Thoracic aorta (tissue), 2 donors: ENCODE data around the gene GPI. TPM values are rescaled to one million over a fixed set of nuclear protein-coding genes. Genes with fewer than 3 reads are reported as not detected.

Experiments
- ATAC-seq: fragments of 150-250 bp; one replicate; pipeline ENCODE4 v1.8.0; 2017; ENCODE audit warnings: low read depth; ENCODE audit not compliant: insufficient number of reproducible peaks, low FRiP score
- DNase-seq: peaks from one replicate; pipeline ENCODE4 v3.0.0-alpha.2; 2020; ENCODE audit warnings: low spot score
- H3K27ac ChIP-seq, 2 donors: fragments of 200-600 bp; sonication (generic); 1 replicate in 1 of 2; 2 replicates in 1 of 2; pipeline ENCODE4 v1.5.1; 2016; ENCODE audit warnings: mild to moderate bottlenecking in 2 of 2, moderate library complexity in 2 of 2
- H3K27me3 ChIP-seq: fragments of 200-600 bp; sonication (generic); replicated peaks from 2 replicates; pipeline ENCODE4 v1.6.0; 2016; ENCODE audit warnings: mild to moderate bottlenecking; ENCODE audit not compliant: insufficient read depth
- H3K36me3 ChIP-seq: fragments of 200-600 bp; sonication (generic); one replicate; pipeline ENCODE4 v1.5.1; 2016
- H3K4me1 ChIP-seq, 2 donors: fragments of 200-600 bp; sonication (generic); 1 replicate in 1 of 2; 2 replicates in 1 of 2; pipeline versions ENCODE4 v1.5.1 to v1.6.0; 2016; ENCODE audit warnings: low read depth in 2 of 2, mild to moderate bottlenecking in 1 of 2; ENCODE audit not compliant: control insufficient read depth in 1 of 2
- H3K4me3 ChIP-seq: fragments of 200-600 bp; sonication (generic); 2 replicates; pipeline ENCODE4 v1.5.1; 2016; ENCODE audit warnings: mild to moderate bottlenecking
- H3K9me3 ChIP-seq: fragments of 200-600 bp; sonication (generic); 2 replicates; pipeline ENCODE4 v1.5.1; 2016
- CTCF ChIP-seq: fragments of 200-600 bp; sonication (generic); IDR thresholded peaks from one replicate; pipeline ENCODE4 v1.5.1; 2019; ENCODE audit warnings: antibody characterized with exemption
- total RNA-seq, 2 donors: library from RNA; depleted of rRNA; stranded (reverse); fragments of >200 nt; gene quantifications; one replicate each; pipeline versions ENCODE4 v1.1.0 to v1.2.3, GENCODE V29; 2016

The GPI gene
- total RNA-seq, 2 donors from 2014 or later, result 112 to 207 TPM

DNA sequence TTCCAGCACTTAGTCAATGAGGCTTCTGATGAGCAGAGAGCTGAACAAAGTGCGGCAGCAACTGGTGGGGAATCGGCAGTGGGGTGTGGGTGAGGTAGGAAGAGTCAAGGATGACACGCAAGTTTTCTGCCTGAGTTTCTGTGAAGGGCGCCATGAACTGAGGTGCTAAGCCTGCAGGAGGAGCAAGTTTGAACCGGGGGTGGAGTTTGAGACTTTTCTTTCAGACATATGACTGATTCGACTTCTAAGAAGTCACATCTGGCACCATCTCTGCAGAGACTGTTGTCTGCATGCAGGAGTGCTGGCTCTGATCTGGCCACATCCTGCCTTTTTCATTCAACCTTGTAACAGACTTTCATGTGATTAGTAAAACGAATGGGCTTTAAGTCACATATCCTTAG, 14.8 kb upstream of the GPI start:
- Histone ChIP-seq H3K36me3 (peaks cover 52% of the 10 kb centered on the region), H3K27me3 (no peaks in the 10 kb centered on the region), H3K9me3 (no peaks in the 10 kb centered on the region), H3K27ac (no peak overlapping the region), H3K4me3 (no peak overlapping the region), H3K4me1 (no peaks in the 10 kb centered on the region)
- no peak for DNase-seq
- TF ChIP-seq CTCF, result no peak
- no peak for ATAC-seq

- ATAC-seq (no peak), DNase-seq (no peak)
- H3K9me3 ChIP-seq, result no peaks in the 10 kb centered on the region
- no peaks in the 10 kb centered on the region for H3K27me3 ChIP-seq
- peaks cover 57% of the 10 kb centered on the region for H3K36me3 ChIP-seq
- no peak overlapping the region for H3K27ac ChIP-seq
- H3K4me3 ChIP-seq, result no peak overlapping the region
- H3K4me1 ChIP-seq, result no peaks in the 10 kb centered on the region
- TF ChIP-seq CTCF, result no peak
These were observed 13.6 kb upstream of the GPI start for GRCh38 chr19:34351382-34351826.

DNA sequence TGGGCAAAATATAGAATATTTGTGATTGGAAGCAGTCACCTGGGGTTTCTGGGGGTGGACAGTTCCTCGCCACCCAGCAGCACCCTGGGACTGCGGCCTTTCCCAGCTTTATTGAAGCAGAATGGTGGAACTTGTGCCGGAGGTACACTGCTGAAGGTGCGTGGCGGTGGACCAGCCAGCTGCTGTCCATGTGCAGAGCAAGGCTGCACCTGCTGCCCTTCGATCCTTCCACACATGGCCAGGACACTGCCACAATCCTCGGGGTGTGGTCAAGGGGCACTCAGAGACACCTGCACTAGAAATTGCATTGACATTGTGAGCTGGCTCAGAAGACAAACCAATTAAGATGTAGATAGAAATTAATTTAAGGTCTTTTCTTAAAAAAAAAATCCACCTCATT, 11.4 kb upstream of the GPI start:
- Histone ChIP-seq H3K4me3 (no peak overlapping the region), H3K27ac (no peak overlapping the region), H3K4me1 (peaks cover under 1 to 3% of the 10 kb centered on the region in 2 donors), H3K27me3 (no peaks in the 10 kb centered on the region), H3K36me3 (peaks cover 44% of the 10 kb centered on the region), H3K9me3 (no peaks in the 10 kb centered on the region)
- DNase-seq, result no peak
- no peak for TF ChIP-seq CTCF
- ATAC-seq, result no peak

DNA sequence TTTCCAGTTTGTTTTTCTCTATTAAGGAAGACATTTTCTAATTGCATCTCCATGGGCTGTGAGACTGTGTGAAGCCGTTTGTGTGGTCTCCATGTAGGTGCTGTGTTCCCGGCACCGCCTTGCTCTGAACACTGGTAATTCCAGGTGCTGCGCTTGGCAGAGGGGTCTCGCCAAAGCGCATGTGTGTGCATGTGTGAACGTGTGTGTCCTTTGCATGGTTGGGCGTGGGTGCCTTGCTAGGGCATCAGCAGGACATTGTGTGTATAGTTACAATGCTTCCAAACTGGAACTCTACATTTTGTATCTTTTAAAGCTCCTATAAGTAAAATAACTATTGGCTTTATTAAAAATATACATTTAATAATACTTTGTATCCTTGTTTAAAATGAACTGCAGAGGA, 9.8 kb upstream of the GPI start:
- Histone ChIP-seq H3K4me3 (no peak overlapping the region), H3K9me3 (no peaks in the 10 kb centered on the region), H3K4me1 (peaks cover 3 to 19% of the 10 kb centered on the region in 2 donors), H3K36me3 (peaks cover 31% of the 10 kb centered on the region), H3K27me3 (no peaks in the 10 kb centered on the region), H3K27ac (no peak overlapping the region)
- ATAC-seq (no peak), DNase-seq (no peak)
- TF ChIP-seq CTCF, result no peak

DNA sequence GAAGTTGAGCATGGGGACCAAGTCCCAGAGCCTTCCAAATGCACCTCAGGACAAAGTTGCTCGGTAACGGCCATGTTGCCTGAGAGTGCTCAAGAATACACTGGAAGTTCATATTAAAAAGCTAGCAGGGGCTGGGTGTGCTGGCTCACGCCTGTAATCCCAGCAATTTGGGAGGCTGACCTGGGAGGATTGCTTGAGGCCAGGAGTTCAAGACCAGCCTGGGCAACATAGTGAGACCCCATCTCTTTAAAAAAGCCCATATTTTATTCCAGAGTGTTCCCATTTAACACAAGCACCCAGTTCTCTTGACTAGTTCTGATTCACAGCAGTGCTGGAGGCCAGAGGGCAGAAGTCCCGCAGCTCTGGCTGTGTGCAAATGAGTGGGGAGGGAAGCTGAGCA, 8.1 kb upstream of the GPI start:
- no peaks in the 10 kb centered on the region for H3K9me3 ChIP-seq
- ATAC-seq, result no peak
- peaks cover 3 to 19% of the 10 kb centered on the region in 2 donors for H3K4me1 ChIP-seq
- H3K27ac ChIP-seq, result no peak overlapping the region
- TF ChIP-seq CTCF, result no peak
- no peaks in the 10 kb centered on the region for H3K27me3 ChIP-seq
- DNase-seq, result no peak
- peaks cover 25% of the 10 kb centered on the region for H3K36me3 ChIP-seq
- no peak overlapping the region for H3K4me3 ChIP-seq
